IPS-NIHi11 (cell line): ENCODE results near the gene PPL.

ENCODE experiments used
- DNase-seq: peaks from one replicate; pipeline ENCODE4 v3.0.0; 2012; ENCODE audit warnings: mixed read lengths, low spot score

PPL gene

DNA sequence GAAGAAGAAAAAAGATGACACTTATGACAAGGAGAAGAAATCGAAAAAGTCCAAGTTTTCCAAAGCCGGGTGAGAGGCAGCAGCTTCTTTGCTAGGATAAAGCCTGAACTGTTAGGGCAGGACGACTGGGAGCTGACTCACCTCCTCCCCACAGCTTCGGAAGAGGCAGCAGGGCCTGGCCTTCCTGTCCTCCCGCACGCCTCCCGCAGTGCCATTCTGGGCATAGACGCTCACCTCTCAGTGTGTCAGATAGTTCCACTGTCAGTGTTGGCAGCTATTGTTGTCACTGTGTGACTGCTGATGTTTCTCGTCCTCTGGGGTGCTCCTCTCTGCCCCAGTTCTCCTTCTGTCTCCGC lies 77.1 kb downstream of the PPL start:
- DNase-seq, result no peak

DNA sequence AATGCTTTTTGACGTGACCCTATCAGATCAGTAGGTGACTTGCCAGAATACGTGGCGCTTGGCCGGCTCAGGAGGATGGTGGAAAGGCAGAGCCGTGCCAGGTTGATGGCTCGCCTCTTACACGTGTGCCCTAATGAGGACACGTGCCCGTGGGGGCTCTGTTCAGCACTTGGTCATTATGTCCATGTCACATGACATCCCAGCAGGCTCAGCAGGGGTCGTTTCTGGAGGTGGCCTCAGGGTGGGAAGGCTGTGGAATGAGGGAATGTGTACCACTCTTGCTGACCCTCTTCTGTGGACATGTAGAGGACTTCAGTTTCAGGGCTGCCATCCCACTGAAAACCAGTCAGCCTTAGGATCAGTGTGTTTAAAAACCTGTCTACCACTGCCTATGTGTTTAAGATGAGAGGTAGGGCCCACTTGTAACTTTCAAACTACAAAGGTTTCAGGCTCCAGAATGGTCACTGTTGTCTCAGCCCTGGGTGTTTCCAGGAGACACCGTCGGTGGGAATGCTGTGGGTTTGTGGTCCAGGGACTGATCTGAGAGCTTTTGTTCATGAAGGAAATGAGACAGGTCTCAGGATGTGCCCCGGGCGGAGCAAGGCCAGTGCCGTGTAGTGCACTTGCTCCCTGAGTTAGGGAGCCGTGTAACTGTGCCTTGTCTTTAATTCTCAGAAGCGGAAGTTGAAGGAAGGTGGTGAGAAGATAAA lies 77.6 kb downstream of the PPL start:
- no peak for DNase-seq

GRCh38 chr16:4855804-4856203 lies 81.1 kb downstream of the PPL start:
- no peak for DNase-seq

DNA sequence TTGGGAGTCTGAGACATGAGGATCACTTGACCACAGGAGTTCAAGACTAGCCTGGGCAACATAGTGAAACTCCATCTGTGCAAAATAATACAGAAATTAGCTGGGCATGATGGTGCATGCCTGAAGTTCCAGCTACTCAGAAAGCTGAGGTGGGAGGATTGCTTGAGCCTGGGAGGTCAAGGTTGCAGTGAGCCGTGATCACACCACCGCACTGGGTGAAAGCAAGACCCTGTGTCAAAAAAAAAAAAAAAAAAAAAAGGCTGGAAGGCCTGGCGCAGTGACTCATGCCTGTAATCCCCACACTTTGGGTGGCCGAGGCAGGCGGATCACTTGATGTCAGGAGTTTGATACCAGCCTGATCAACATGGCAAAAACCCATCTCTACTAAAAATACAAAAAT lies 81.6 kb downstream of the PPL start:
- DNase-seq, result no peak

DNA sequence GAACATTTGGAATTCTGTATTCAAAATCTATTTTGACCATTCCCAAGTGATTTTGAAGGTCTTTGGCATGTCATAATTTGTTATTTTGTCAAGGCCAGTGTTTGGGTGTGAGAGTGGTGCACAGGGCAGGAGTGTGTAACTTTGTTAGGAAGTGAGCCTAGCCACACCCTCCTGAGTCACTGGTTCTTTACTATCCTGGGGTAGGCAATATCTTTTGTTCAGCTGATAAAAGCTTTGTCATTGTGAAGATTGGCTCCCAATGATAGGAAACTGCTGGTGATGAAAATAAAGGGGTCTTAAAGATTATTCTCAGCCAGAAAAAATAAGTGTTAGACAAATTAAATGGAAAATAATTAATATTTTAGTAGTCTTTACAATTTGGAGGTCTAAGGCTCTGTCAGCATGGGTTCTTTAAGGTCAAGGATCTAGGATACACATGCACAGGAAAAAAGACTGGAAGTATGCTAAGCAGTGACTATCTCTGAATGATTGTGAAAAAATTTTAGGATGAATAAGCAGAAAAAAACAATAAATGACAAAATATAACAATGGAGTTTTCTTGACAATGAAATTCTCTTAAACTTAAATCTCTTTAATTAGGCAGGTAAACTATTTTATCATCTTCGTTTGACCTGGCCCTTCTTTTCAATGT lies 84.6 kb downstream of the PPL start:
- no peak for DNase-seq

DNA sequence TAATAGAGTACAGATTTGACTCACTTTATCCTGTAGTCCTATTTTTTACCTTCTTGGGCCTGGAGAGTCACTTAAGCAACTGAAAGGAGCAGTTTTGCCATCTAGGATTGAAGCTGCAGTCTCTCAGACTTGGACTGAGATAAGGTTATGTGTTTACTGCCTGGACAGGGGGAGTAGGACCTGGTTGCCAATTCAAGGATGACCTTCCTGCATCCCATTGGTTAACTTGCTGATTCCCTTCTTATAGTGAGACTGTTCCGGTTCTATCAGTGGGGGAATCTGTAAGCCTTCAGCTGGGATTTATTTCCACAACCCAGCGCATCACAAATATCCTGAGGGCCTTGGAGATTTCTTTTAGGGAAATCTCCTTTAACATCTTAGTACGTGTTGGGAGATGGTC lies 86.7 kb downstream of the PPL start:
- DNase-seq, result no peak

DNA sequence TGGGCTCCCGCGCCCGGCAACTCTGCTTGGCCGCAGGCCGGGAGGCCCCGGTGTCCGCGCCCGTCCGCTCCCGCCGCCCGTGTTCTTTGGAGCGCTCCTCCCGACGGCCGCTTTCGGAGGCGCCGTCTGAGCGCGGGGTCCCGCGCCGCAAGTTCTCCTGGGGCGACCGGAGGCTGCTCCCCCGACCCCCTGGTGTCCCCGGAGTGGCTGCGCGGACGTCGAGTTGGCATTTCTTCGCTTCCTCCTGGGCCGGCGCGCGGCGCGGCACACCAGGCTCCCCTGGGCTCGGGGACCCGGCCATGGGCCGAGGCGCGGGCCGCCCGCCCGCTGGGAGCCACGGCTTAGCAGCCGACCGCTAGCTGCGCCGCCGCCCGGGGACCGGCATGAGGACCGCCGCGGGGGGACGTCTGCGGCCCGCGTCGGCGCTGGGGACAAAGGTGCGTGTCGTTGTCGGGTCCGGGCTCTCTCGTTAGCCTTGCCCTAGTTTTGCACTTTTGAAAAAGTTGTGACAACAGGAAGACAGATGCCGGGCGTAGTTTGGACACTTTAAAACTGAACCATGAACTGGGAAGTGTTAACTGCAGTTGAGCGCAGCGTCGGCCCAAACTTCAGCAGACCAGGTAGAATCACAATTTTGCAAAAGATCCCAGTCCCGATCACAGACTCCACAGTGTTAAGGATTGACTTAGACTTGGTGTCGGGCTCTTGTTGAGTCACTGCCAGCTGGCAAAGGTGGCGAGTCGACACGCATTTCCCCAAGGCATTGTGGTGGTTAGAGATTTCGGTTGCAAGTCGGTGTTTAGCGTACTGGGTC lies 89.0 kb downstream of the PPL start:
- peak; percentile 66 for DNase-seq

DNA sequence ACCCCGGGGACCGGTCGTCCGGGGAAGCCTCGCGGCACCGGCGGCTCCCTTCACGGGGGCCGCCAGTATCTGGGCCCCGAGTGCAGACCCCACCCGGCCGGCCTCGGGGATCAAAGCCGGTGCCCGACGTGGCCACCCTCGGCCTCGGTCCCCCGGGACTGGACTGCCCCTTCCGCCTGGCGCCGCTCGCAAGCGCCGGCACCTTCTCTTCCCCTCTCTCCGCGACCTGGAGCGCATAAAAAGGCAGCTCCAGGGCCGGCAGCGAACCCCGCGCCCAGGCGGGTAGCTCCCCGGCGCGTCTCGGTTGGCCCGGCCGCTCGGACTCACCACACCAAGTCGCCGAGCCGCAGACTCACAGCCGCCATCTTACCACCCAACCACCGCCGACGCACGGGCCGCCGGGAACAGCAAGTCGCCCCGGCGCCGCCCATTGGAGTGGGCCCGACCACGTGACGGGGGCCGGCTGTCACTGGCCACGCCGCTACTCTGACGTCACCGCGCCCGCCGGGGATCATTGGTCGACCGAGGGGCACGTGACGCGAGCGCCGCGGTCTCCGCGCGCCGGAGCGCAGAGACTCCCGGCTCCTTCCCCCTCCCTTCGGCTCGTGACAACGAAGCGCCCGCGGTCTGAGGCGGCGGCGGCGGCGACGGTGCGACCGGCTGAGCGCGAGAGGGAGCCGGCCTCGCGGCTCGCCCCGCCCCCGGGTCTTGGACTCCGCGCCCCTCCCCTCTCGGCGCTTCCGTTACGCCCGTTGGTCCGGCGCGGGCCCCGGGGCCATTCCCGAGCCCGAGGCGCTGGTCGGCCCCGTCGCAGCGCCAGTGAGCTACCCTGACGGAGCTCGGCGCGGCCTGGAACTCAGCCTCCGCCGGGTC lies 89.8 kb downstream of the PPL start, which contains the start of the genes GLYR1 and UBN1:
GLYR1 (minus strand) TSS at position 388 of the 873 bp plus-strand sequence; CDS start at position 365, 23 bp downstream.
UBN1 (plus strand) TSS at position 581 of the 873 bp plus-strand sequence. CDS start 5,437 bp downstream, outside the sequence.
- DNase-seq, result peak; percentile 99

- peak; percentile 38 for DNase-seq
These were observed 90.4 kb downstream of the PPL start for GRCh38 chr16:4846503-4846900.

- DNase-seq, result no peak
These were observed 96.0 kb downstream of the PPL start for GRCh38 chr16:4840984-4841383.

GRCh38 chr16:4839942-4840341 lies 97.0 kb downstream of the PPL start:
- no peak for DNase-seq

DNA sequence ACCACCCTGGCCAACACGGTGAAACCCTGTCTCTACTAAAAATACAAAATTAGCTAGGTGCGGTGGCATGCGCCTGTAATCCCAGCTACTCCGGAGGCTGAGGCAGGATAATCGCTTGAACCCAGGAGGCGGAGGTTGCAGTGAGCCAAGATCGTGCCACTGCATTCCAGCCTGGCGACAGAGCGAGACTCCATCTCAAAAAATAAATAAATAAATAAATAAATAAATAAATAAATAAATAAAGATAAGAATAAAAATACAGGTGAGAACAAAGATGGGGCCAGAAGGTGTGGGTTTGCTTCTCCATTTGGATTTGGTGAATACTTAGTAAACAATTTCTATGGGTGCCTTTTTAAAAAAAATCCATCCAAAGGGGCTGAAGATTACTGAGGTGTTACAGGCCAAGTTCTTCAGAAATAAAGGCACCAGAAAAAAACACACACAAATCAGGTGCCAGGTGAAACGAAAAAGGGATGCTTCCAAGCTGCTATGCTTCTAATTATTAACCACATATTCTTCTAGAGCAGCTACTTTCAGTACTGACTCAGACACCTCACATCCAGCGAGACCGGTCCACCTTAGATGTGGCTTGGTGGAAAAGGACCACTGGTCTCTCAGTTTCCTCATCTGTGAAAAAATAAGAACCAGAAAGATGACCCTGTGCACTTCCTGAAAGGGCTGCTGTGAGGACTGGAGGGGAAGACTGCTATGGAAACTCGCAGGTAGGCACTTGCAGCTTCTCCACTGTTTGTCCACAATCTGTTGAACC lies 99.0 kb downstream of the PPL start:
- DNase-seq, result no peak

- DNase-seq, result no peak
These were observed 100.2 kb downstream of the PPL start for GRCh38 chr16:4836727-4837126.

DNA sequence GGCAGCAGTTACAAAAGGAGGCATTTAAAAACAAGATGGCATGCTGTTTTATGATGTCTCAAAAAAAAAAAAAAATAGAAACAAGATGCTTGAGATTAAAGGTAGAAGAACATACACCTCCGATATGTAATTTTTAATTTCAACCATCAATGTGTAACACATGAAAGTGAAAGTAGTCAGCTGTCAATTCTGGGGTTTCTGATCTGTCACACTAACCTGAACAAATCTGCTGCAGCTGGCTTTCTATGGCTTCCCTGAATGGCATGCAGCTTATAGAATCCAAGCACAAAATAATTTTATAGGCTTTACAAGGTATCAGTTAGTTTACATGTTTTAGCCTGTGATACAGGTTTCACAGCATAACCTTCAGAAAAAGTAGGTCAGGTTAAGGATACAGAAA lies 103.4 kb downstream of the PPL start:
- DNase-seq, result no peak

GRCh38 chr16:4832698-4833343 lies 104.1 kb downstream of the PPL start:
- DNase-seq, result no peak
